Activated T-helper 17 cell treated with anti-CD3 and anti-CD28 coated beads, Interleukin-2, amount 50 U/mL, for 72 hours (primary cell): ENCODE results near the gene MCM6. TPM values are rescaled to one million over a fixed set of nuclear protein-coding genes. Genes with fewer than 3 reads are reported as not detected.
A peak's percentile ranks its signal among the peaks of the same experiment; 100 is the strongest.
"Not testable (repeated sequence)": the region's sequence is repeated elsewhere in the genome, so short reads cannot be mapped to it uniquely, and the experiment has no call there.

Experiments used
- ATAC-seq: fragments of 150-1000 bp; cut with Tn5 transposase; replicated peaks from 2 replicates; pipeline ENCODE4 v1.10.0; 2021; ENCODE audit warnings: mild to moderate bottlenecking, moderate library complexity
- H3K27ac Mint-ChIP-seq: one replicate; pipeline ENCODE4 v1.8.0; 2022; ENCODE audit warnings: mixed read lengths
- H3K27me3 Mint-ChIP-seq: one replicate; pipeline ENCODE4 v1.8.0; 2022; ENCODE audit warnings: mixed read lengths
- H3K36me3 Mint-ChIP-seq: one replicate; pipeline ENCODE4 v1.8.0; 2022; ENCODE audit warnings: low read depth, mild to moderate bottlenecking, mixed read lengths
- H3K4me1 Mint-ChIP-seq: one replicate; pipeline ENCODE4 v1.8.0; 2022; ENCODE audit warnings: mixed read lengths
- H3K4me3 Mint-ChIP-seq: one replicate; pipeline ENCODE4 v1.8.0; 2022; ENCODE audit warnings: mild to moderate bottlenecking, mixed read lengths
- H3K9me3 Mint-ChIP-seq: one replicate; pipeline ENCODE4 v1.8.0; 2022; ENCODE audit warnings: mixed read lengths
- total RNA-seq, 2 donors: library from RNA; stranded (reverse); gene quantifications; one replicate each; pipeline ENCODE4 v1.2.3, GENCODE V29; 2022

The MCM6 gene
- total RNA-seq, 2 donors from 2014 or later = 163 to 245 TPM

GRCh38 chr2:135888587-135888986 is 12.3 kb upstream of the MCM6 start:
- ATAC-seq, H3K27me3 Mint-ChIP-seq, H3K9me3 Mint-ChIP-seq, H3K27ac Mint-ChIP-seq, H3K4me3 Mint-ChIP-seq, H3K36me3 Mint-ChIP-seq, H3K4me1 Mint-ChIP-seq: not testable (repeated sequence)

GRCh38 chr2:135885709-135886108 is 9.5 kb upstream of the MCM6 start:
- H3K27me3 Mint-ChIP-seq = no peaks in the 10 kb centered on the region
- no peak overlapping the region for H3K4me3 Mint-ChIP-seq
- no peak for ATAC-seq
- H3K27ac Mint-ChIP-seq = no peak overlapping the region
- no peaks in the 10 kb centered on the region for H3K36me3 Mint-ChIP-seq
- H3K4me1 Mint-ChIP-seq = no peaks in the 10 kb centered on the region
- H3K9me3 Mint-ChIP-seq = no peaks in the 10 kb centered on the region

- H3K4me1 Mint-ChIP-seq = peaks cover 3% of the 10 kb centered on the region
- ATAC-seq = no peak
- no peak overlapping the region for H3K27ac Mint-ChIP-seq
- no peaks in the 10 kb centered on the region for H3K36me3 Mint-ChIP-seq
- H3K27me3 Mint-ChIP-seq = no peaks in the 10 kb centered on the region
- H3K4me3 Mint-ChIP-seq = no peak overlapping the region
- no peaks in the 10 kb centered on the region for H3K9me3 Mint-ChIP-seq
These were observed 6.2 kb upstream of the MCM6 start for GRCh38 chr2:135882415-135882814.

GRCh38 chr2:135876770-135877169 is 527 bp upstream of the MCM6 start:
- H3K27ac Mint-ChIP-seq = peak overlapping the region; percentile 93
- peaks cover 27% of the 10 kb centered on the region for H3K4me1 Mint-ChIP-seq
- peak overlapping the region; percentile 82 for H3K4me3 Mint-ChIP-seq
- H3K36me3 Mint-ChIP-seq = peaks cover 49% of the 10 kb centered on the region
- H3K9me3 Mint-ChIP-seq, ATAC-seq, H3K27me3 Mint-ChIP-seq: not testable (repeated sequence)

GRCh38 chr2:135875491-135876065 is 665 bp downstream of the MCM6 start:
- peaks cover 35% of the 10 kb centered on the region for H3K4me1 Mint-ChIP-seq
- H3K4me3 Mint-ChIP-seq = peak overlapping the region; percentile 82
- peak; percentile 77 for ATAC-seq
- peaks cover 61% of the 10 kb centered on the region for H3K36me3 Mint-ChIP-seq
- no peaks in the 10 kb centered on the region for H3K9me3 Mint-ChIP-seq
- no peaks in the 10 kb centered on the region for H3K27me3 Mint-ChIP-seq
- H3K27ac Mint-ChIP-seq = peak overlapping the region; percentile 93

- peak overlapping the region; percentile 82 for H3K4me3 Mint-ChIP-seq
- H3K4me1 Mint-ChIP-seq = peaks cover 40% of the 10 kb centered on the region
- peaks cover 68% of the 10 kb centered on the region for H3K36me3 Mint-ChIP-seq
- peak overlapping the region; percentile 93 for H3K27ac Mint-ChIP-seq
- ATAC-seq = peak; percentile 12
- no peaks in the 10 kb centered on the region for H3K9me3 Mint-ChIP-seq
- H3K27me3 Mint-ChIP-seq = no peaks in the 10 kb centered on the region
These were observed 1.4 kb downstream of the MCM6 start for GRCh38 chr2:135874777-135875365.

GRCh38 chr2:135870571-135870970 is 5.7 kb downstream of the MCM6 start:
- no peaks in the 10 kb centered on the region for H3K27me3 Mint-ChIP-seq
- peaks cover 36% of the 10 kb centered on the region for H3K4me1 Mint-ChIP-seq
- H3K27ac Mint-ChIP-seq = peak overlapping the region; percentile 93
- H3K4me3 Mint-ChIP-seq = peak overlapping the region; percentile 82
- peak; percentile 84 for ATAC-seq
- peaks cover 100% of the 10 kb centered on the region for H3K36me3 Mint-ChIP-seq
- no peaks in the 10 kb centered on the region for H3K9me3 Mint-ChIP-seq

- no peak overlapping the region for H3K4me3 Mint-ChIP-seq
These were observed 13.0 kb downstream of the MCM6 start for GRCh38 chr2:135863233-135863632.

GRCh38 chr2:135862718-135863117 is 13.5 kb downstream of the MCM6 start:
- Mint-ChIP-seq H3K9me3 (no peaks in the 10 kb centered on the region), H3K4me1 (peaks cover 15% of the 10 kb centered on the region), H3K27me3 (no peaks in the 10 kb centered on the region), H3K27ac (no peak overlapping the region), H3K4me3 (no peak overlapping the region), H3K36me3 (peaks cover 98% of the 10 kb centered on the region)
- ATAC-seq = no peak

More at GRCh38 chr2:135863233-135863632, 13.0 kb downstream of the MCM6 start:
- no peaks in the 10 kb centered on the region for H3K9me3 Mint-ChIP-seq
- H3K27ac Mint-ChIP-seq = no peak overlapping the region
- no peak for ATAC-seq
- peaks cover 20% of the 10 kb centered on the region for H3K4me1 Mint-ChIP-seq
- H3K36me3 Mint-ChIP-seq = peaks cover 98% of the 10 kb centered on the region
- no peaks in the 10 kb centered on the region for H3K27me3 Mint-ChIP-seq

- H3K27me3 Mint-ChIP-seq = no peaks in the 10 kb centered on the region
- ATAC-seq = no peak
- H3K4me1 Mint-ChIP-seq = peaks cover 5% of the 10 kb centered on the region
- H3K9me3 Mint-ChIP-seq = no peaks in the 10 kb centered on the region
- H3K36me3 Mint-ChIP-seq = peaks cover 100% of the 10 kb centered on the region
- H3K27ac Mint-ChIP-seq = no peak overlapping the region
- no peak overlapping the region for H3K4me3 Mint-ChIP-seq
These were observed 22.8 kb downstream of the MCM6 start for GRCh38 chr2:135853401-135853800.

GRCh38 chr2:135851858-135852257 is 24.4 kb downstream of the MCM6 start:
- Mint-ChIP-seq H3K4me3 (no peak overlapping the region), H3K9me3 (no peaks in the 10 kb centered on the region), H3K4me1 (peaks cover 5% of the 10 kb centered on the region), H3K36me3 (peaks cover 100% of the 10 kb centered on the region), H3K27me3 (no peaks in the 10 kb centered on the region), H3K27ac (no peak overlapping the region)
- ATAC-seq = no peak

GRCh38 chr2:135850892-135851668 is 25.2 kb downstream of the MCM6 start:
- H3K4me1 Mint-ChIP-seq = peaks cover 5% of the 10 kb centered on the region

GRCh38 chr2:135849087-135849486 is 27.2 kb downstream of the MCM6 start:
- H3K9me3 Mint-ChIP-seq = no peaks in the 10 kb centered on the region
- H3K27me3 Mint-ChIP-seq = no peaks in the 10 kb centered on the region
- no peak overlapping the region for H3K4me3 Mint-ChIP-seq
- H3K27ac Mint-ChIP-seq = peak overlapping the region; percentile 44
- peak; percentile 12 for ATAC-seq
- peaks cover 100% of the 10 kb centered on the region for H3K36me3 Mint-ChIP-seq
- H3K4me1 Mint-ChIP-seq = peaks cover 5% of the 10 kb centered on the region

More at GRCh38 chr2:135850892-135851668, 25.2 kb downstream of the MCM6 start:
- Mint-ChIP-seq H3K9me3 (no peaks in the 10 kb centered on the region), H3K36me3 (peaks cover 100% of the 10 kb centered on the region), H3K27ac (no peak overlapping the region), H3K4me3 (no peak overlapping the region), H3K27me3 (no peaks in the 10 kb centered on the region)
- no peak for ATAC-seq

GRCh38 chr2:135845997-135846396 is 30.2 kb downstream of the MCM6 start:
- no peak for ATAC-seq
- Mint-ChIP-seq H3K27me3 (no peaks in the 10 kb centered on the region), H3K36me3 (peaks cover 100% of the 10 kb centered on the region), H3K9me3 (no peaks in the 10 kb centered on the region), H3K4me1 (peaks cover 11% of the 10 kb centered on the region), H3K27ac (no peak overlapping the region), H3K4me3 (no peak overlapping the region)

- Mint-ChIP-seq H3K36me3 (peaks cover 100% of the 10 kb centered on the region), H3K27ac (no peak overlapping the region), H3K4me3 (no peak overlapping the region), H3K4me1 (peaks cover 9% of the 10 kb centered on the region), H3K9me3 (no peaks in the 10 kb centered on the region), H3K27me3 (no peaks in the 10 kb centered on the region)
- no peak for ATAC-seq
These were observed 31.0 kb downstream of the MCM6 start for GRCh38 chr2:135845257-135845656.
